ENCODE results near the gene IRAK1BP1.
"Not testable (repeated sequence)": the region's sequence is repeated elsewhere in the genome, so short reads cannot be mapped to it uniquely, and the experiment has no call there.

The IRAK1BP1 gene

GRCh38 chr6:78896227-78896626 is 28.9 kb downstream of the IRAK1BP1 start:
- no peak for DNase-seq

- no peak for DNase-seq
Observed at GRCh38 chr6:78908621-78909020, 41.3 kb downstream of the IRAK1BP1 start.

GRCh38 chr6:78909391-78909790 is 42.0 kb downstream of the IRAK1BP1 start:
- DNase-seq: no peak

GRCh38 chr6:78910010-78910409 is 42.7 kb downstream of the IRAK1BP1 start:
- no peak for DNase-seq

- DNase-seq: peak in 1 of 5 experiments; percentile 47
Observed at GRCh38 chr6:78910591-78911171, 43.3 kb downstream of the IRAK1BP1 start.

- no peak for DNase-seq
Observed at GRCh38 chr6:78911218-78911940, 44.0 kb downstream of the IRAK1BP1 start.

- no peak for DNase-seq
Observed at GRCh38 chr6:78916411-78916810, 49.1 kb downstream of the IRAK1BP1 start.

GRCh38 chr6:78917788-78918187 is 50.4 kb downstream of the IRAK1BP1 start:
- DNase-seq: peak in 1 of 5 experiments; percentile 26

GRCh38 chr6:78921168-78921567 is 53.8 kb downstream of the IRAK1BP1 start:
- not testable (repeated sequence) for DNase-seq

- no peak for DNase-seq
Observed at GRCh38 chr6:78925317-78925716, 58.0 kb downstream of the IRAK1BP1 start.

GRCh38 chr6:78935553-78935952 is 68.2 kb downstream of the IRAK1BP1 start:
- no peak for DNase-seq

GRCh38 chr6:78936515-78936914 is 69.2 kb downstream of the IRAK1BP1 start:
- DNase-seq: no peak

GRCh38 chr6:78942446-78942845 is 75.1 kb downstream of the IRAK1BP1 start:
- no peak for DNase-seq

- DNase-seq: no peak
Observed at GRCh38 chr6:78947529-78947928, 80.2 kb downstream of the IRAK1BP1 start.

- DNase-seq: no peak
Observed at GRCh38 chr6:78947962-78948361, 80.6 kb downstream of the IRAK1BP1 start.

GRCh38 chr6:78948785-78949184 is 81.4 kb downstream of the IRAK1BP1 start:
- no peak for DNase-seq

- no peak for DNase-seq
Observed at GRCh38 chr6:78952362-78952761, 85.0 kb downstream of the IRAK1BP1 start.

Data from T-helper 2 cell (primary cell).